DMS53 treated with DMSO at 0.1 percent for 48 hours (cell line): Measurements from ENCODE around the gene SH3PXD2A.
"Not testable (repeated sequence)": the region's sequence is repeated elsewhere in the genome, so short reads cannot be mapped to it uniquely, and the experiment has no call there.

Source experiments
- DNase-seq: peaks from one replicate; lab custom pipeline; 2025; ENCODE audit not compliant: unreplicated experiment; lab: John Stamatoyannopoulos, UW

SH3PXD2A gene

DNA sequence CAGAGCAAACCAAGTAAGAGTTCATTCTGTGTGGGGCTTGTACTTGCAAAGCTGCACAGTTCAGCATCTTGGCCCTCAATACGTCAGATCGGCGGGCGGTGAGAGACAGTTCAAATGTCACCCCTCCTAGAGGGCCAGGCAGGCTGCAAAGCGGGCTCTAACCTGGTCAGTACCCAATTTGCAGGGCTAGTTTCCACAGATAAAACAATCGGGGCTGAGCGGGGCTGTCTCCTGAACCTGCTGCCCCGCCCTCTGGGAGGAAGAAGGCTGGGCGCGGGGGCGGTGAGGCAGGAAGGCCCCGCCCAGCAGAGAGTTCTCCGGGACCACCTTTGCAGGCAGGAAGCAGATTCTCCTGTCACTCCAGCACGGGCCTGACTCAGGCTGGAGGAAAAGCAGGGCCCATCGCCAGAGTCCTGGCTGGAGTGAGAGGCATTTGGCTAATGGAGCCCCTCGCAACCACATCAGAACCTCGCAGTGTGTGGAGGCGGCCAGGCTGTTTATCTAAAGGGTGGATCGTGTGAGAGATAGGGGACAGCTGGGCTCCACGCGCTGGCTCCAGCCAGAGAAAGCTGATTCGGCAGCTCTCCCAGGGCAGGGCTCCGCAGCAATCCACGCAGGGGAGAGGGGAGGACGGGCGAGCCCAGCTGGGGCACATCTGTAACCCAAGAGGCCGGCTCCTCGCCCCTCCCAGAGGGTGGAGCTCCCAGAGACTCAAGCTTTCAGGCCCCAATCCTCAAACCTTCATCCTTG is 83.1 kb downstream of the SH3PXD2A start:
- no peak for DNase-seq

DNA sequence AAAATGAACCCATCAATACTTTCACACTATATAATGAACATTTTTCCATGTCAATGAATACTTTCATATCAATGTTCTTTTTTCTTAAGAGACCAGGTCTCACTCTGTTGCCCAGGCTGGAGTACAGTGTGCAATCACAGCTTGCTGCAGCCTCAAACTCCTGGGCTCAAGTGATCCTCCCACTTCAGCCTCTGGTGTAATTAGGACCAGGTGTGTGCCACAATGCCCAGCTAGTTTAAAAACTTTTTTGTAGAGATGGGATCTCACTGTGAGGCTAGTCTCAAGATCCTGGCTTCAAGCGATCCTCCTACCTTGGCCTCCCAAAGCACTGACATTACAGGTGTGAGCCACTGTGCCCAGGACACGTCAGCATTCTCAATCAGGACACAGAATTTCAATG is 85.2 kb downstream of the SH3PXD2A start:
- no peak for DNase-seq

DNA sequence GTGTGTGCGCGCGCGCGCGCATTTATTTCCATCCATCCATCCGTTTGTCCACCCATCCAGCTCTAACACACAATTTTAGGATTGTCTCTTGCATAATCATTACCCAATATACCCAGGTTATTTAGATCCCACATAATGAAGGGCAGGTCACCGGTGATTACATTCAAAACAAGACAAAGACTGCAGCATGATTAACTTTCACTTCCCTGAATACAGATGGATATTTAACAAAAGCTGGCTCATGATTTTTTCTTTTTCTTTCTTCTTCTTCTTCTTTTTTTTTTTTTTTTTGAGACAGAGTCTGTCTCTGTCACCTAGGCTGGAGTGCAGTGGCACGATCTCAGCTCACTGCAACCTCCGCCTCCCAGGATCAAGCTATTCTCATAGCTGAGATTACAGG is 86.2 kb downstream of the SH3PXD2A start:
- DNase-seq = no peak

DNA sequence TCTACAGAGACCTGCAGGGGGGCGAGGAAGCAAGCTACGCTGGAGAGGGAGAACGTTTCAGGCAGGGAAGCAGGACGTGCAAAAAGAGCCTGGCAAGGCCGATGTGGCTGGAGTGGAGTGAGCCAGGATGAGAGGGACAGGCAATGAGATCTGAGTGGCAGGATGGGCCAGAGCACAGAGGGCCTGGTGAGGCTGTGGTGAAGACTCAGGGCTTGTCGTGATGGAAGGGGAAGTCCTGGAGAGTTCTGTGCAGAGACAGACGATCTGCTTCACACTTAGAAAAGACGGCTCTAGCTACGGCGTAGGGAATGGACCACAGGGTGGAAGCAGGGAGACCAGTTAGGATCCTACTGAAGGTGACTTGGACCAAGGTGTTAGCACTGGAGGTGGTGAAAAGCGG is 87.0 kb downstream of the SH3PXD2A start:
- DNase-seq = no peak

DNA sequence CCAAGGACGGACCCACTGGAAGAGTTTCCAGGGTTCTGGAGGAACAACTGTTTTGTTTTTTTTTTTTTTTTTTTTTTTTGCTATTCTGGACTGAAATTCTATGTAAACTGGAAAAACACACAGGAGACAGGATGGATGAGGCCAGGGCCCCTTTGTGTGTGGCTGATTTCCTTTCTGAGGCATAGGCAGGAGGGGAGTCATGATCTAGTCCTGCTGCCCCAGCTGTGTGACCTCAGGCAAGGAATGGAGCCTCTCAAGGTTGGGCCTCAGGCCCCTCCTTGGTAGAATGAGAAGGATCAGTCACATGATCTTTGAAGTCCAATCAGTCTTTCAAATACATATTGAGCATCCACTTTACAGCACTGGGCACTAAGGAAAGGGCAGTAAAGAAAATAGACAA is 87.6 kb downstream of the SH3PXD2A start:
- no peak for DNase-seq

DNA sequence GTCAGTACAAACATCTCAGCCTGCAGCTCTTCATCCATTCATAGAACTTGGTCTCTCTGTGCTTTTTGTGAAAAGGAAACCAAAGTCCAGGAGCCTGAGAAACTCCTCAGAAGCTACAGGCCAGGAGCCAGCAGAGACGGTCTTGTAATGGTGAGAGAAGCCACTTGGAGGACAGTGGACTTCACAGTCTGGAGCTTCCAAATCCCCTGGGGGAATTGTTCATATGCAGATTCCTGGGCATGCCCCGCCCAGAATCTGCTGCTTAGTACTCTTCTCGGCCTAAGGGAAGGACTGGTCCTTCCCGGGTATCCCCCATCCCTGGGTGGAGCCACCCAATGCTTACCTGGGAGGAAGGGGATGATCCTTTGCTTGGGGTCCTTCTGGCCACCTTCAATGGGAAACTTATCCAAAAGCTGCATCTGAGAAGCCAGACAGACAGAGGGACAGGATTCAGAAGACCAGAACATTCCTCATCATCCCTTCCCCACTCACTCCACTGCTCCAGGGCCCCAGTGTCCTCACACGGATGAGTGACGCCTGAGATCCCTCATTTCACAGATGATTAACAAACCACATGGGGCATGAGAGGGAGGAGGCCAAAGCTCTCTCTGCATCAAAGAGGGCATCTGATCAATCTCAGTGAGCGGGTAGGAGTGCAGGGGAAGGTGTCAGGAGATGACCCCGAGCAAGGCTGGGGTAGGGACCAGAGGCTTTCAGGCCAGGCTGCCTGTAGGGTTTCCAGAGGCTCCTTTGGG is 88.4 kb downstream of the SH3PXD2A start:
- no peak for DNase-seq

DNA sequence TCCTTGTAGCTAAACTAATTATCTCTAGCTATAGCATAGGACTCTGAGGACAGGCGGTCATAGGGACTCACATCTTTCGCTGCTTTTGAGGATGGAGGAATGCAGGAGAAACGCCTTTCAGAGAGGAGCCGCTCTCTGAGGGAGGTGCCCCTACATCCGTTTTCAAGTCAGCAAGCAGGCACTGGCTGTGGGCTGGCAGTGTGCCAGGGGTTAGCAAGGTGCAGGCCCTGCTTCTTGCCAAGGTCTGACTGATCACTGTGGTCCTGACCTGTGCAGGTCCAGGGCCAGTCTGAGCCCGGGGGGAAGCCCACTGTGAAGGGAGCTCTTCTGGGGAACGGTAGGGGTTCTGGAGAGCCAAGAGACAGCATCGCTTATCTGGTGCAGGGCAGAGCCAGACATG is 89.4 kb downstream of the SH3PXD2A start:
- no peak for DNase-seq

DNA sequence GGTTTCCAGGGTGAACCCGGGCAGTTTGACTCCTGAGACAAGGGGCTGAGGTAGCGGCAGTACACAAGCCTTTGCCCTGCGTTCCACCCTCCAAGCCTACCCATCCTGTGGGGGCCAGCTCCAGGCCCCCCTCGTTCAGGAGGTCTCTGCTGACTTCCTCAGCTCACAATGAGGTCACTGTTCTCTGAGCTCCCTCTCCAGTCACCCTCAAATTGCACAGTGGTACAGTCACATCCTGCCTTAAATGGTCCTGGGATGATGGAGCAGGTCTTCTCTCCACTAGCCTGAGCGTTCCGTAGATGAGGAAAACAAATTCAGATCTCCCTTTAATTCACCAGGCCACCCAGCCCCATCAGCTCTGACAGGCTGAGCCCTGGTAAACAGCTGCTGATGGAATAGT is 90.2 kb downstream of the SH3PXD2A start:
- DNase-seq = no peak

DNA sequence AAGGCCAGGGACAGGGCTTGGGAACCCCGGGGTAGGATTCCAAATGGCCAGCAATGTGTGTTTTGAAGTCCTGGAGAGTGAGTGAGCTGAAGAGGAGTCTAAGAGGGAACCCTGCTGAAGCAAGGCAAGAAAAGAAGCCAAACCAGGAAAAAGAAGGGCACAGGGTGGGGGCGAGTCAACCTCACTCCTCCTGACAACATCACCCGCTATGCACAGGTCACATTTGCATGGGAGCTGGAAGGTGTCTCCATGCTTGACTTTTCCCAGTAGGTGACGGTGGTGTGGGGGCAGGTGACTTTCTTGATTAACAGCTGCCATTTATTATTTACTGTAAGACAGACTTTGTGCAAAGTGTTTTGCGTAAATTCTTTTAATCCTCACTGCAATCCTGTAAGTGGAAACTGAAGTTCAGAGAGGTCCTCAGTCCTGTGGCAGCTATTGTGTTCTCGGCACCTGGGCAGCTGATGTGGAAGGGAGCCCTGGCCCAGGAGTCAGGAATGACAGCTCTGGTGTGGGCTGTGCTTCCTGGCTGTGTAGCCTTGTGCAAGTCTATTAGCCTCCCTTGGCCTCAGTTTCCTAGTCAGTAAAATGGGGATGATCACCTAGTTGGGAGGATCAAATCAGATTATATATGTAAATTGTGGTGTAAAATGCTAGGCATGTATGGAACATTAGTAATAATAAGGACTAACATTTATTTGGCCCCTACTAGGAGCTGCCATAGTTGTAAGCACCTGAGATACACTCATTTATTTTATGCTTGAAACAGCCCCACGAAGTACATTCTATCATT is 90.9 kb downstream of the SH3PXD2A start:
- DNase-seq = no peak

DNA sequence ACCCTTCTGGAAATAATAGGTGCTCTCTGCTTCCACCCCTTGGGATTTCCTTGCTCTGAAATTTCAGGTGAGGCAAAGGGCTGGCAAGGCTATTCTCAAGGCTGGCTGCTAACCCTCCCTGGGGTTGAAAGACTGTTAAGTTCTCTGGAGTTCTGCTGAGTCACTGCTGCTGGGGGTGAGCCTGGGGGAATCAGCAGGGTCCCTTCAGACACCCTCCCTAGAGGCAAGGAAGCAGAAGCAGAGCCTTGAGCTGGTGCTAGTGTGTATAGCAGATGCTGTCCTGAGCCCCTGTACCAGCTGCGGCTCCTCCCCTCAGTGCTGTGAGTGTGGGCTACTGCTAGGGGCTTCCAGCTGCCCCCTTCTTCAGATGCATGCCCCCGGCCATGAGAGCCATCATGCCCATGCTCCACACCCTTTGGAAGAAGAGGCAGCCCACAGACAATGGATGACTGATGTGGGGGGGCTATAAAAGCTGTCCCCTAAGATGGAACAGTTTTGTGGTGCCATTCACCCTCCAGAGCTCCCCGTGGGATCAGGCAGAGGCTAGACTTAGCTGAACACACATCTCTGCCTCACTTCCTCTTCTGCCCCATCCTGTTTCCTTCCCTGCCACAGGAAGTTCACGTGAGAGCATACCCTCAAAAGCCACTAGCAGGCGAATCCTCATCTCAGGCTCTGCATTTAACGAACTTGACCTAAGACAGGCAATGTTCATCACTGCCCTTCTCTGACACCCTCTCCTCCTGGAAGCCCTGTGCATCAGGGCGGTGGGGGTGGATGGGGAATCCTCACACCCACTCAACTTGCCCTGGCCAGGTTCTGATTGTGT is 91.8 kb downstream of the SH3PXD2A start:
- DNase-seq = no peak

DNA sequence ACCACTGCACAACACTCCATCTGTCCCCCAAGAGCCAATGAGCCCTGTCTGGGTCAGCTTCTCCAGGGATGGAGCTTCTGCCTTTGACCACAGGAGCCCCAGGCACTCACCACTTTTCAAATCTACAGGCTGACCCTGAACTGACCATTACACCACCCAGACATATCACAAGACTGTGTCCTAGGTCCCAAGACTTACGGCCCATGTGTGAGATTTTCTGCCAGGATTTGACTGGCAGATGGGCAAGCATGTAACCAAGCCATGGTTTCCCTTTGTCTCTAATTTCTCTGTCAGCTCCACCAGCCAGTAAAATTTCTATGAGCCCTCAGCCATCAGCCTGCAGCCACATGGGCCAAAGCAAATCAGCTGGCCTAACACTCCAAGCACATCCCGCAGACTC is 92.5 kb downstream of the SH3PXD2A start:
- no peak for DNase-seq

DNA sequence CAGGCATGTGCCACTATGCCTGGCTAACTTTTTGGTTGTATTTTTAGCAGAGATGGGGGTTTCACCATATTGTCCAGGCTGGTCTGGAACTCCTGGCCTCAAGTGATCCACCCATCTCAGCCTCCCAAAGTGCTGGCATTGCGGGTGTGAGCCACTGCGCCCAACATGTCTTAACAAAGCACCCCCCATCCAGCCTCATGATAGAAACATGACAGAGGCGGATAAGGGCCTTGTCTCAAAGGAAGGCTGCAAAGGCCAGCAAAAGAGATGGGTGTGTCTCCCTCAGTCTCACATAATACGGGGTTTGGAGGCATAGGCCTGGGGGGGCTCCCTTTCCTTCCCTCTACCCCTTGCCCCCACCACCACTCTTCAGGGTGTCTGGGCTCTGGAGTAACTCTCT is 93.2 kb downstream of the SH3PXD2A start:
- no peak for DNase-seq

DNA sequence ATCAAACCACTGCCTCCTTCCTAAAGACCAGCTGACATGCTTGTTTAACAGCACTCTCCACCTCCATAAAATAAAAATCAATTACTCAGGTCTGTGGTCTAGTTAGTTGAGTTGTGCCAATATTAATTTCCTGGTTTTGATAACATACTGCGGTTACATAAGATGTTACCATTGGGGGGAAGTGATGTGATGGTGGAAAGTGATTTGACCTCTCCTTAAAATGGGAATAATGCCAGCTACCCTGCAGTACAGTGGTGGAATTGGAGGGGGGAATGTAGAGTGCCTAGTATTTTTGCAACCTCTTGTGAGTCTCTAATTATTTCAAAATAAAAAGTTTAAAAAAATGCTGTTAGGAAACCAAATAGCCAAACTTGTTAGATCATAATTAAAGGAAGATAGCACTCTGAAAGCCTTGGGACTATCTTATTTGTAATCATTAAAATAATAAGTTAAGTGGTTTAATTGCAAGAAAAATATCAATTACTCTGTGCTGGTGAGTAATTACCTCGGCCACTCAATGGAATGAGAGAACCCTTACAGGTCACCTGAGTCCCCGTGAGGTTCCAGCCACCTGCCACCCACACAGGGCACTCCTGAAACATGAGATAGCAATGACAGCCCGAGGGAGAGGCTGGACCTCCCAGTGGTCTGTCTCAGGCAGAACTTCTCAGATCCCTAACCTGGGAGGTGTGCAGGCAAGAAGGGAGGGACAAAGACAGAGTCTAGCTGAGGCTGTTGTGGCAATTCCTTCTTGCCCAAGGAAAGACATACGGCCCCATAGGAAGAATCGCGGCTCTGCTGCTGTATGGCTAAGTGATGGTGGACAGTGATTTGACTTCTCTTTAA is 94.1 kb downstream of the SH3PXD2A start:
- peak; percentile 52 for DNase-seq

DNA sequence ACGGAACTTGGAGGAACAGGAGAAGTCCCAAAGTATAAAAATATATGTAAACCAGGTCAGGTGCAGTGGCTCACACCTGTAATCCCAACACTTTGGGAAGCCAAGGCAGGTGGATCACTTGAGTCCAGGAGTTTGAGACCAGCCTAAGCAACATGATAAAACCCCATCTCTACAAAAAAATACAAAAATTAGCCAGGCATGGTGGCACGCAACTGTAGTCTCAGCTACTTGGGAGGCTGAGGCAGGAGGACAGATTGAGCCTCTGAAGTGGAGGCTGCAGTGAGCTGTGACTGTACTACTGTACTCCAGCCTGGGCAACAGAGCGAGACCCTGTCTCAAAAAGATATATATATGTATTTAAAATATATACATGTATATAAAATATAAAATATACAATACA is 95.1 kb downstream of the SH3PXD2A start:
- not testable (repeated sequence) for DNase-seq

DNA sequence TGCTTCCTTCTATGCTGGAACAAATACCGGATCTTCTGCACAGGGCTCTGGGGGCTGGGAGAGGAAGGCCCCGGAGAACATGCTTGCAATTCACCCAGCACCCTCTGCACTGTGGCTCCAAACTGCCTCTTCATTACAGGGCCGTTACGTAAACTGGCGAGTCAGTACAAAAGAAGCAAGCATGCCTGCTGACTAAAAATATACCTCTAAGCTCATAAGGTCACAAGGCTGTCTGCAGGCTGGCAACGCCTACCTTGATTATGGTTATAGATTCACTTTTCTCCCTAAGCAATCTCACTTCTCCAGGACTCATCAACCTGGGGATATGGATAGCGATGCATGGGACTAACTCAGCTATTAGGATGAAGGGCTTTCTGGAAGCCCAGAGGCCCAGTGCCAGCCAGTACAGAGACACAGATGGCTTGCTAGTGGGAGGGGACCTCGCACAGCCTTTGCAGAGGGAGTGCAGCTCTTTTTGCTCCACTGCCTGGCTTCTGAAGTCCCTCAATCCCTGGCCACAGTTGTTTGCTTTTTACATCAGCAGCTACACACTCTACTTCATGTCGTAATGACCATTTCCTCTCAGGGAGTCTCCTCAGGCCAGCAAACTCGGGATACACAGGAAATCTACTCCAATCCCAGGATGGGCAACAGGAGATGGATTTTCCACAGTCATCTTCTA is 96.1 kb downstream of the SH3PXD2A start:
- peak; percentile 72 for DNase-seq

DNA sequence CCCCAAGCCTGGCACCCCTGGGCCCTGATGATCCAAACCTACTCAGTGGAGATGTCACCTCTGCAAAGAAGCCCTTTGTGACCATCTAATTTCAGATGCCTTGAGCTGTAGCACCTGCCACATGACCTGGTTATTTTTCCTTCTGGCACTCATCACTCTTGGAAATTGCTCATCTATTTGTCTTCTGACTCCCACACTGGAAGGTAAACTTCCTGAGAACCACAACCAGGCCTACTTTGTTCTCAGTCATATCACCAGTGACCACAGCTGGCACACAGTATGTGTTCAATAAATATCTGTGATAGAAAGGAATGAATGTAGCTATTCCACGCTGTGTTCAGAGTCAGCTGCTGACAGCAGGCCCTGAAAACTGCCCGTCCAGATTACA is 97.1 kb downstream of the SH3PXD2A start:
- DNase-seq = peak; percentile 84

DNA sequence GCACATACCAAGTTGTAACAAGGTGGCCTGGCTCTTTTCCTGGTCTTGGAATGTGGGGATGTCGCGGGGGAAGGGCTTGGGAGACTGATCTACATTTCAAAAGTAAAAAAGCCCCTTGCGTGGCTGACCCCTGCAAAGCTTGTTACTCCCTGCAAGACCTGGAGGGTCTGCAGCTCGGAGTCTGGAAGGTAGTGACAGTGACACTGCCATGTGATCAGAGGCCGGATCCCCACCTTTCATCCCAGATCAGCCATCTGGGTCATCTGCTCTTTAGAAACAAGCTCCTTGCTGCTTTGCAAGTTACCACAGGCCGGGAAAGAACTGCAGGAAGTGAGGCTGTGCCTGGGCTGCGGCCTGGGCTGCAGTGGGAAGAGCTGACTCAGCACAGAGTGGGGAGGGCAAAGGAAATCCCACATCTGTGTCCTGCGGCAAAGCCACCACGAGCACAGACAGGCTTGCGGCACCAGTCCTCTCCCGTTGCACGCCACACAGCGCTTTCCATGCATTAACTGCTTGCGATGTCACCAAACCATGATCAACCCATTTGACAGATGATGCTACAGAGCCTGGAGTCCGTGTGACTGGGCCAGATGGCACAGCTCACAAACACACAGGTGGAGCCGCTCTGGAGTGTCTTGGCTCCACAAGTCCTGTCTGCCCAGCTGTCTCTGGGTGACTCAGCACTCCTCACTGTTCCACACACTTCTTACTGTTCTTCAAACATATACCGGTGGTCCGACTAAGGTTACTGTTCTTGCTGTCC is 97.7 kb downstream of the SH3PXD2A start:
- peak; percentile 84 for DNase-seq

DNA sequence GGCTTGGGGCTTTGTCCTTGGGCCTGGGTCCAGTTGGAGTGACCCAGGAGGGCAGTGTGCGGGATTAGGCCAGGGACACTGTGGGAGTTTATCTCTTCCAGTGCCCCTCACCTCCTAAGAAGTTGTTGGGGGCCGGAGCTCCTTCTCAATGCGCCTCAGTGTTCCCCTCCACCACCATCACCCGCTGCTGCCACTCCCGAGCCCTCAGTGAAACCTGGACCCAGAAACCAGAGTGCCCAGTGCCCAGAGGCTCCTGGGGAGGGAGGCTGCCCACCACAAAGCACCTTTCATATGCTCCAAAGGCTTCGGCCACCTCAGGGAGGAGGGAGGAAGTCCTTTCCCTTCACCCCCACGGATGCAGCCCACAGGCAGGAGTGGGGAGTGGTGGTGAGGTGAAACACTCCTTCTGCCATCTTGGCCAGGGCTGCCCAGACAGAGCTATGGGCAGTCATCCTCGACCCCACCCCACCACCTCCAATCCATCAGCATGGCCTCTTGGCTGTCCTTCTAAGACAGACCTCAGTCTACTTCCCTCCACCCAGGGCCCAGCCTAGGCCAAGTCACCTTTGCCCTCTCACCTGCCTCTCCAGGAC is 99.0 kb downstream of the SH3PXD2A start:
- DNase-seq = no peak
